Measurements from ENCODE around the gene MYDGF.
"Not testable (repeated sequence)": the region's sequence is repeated elsewhere in the genome, so short reads cannot be mapped to it uniquely, and the experiment has no call there.

The MYDGF gene

DNA sequence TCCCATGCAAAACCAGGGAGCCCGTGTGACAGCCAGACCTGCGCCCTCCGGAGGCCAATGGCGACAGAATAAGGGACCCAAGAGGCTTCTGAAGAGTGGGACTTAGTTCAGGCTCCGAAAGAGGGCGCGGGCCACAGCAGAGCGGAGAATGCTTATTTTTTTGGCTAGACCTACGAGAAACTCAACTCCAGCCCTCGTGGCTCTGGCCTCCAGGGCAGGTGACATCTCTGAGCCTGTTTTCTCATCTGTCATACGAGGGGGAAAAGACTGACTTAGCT is 30.5 kb upstream of the MYDGF start:
- no peak for DNase-seq

DNA sequence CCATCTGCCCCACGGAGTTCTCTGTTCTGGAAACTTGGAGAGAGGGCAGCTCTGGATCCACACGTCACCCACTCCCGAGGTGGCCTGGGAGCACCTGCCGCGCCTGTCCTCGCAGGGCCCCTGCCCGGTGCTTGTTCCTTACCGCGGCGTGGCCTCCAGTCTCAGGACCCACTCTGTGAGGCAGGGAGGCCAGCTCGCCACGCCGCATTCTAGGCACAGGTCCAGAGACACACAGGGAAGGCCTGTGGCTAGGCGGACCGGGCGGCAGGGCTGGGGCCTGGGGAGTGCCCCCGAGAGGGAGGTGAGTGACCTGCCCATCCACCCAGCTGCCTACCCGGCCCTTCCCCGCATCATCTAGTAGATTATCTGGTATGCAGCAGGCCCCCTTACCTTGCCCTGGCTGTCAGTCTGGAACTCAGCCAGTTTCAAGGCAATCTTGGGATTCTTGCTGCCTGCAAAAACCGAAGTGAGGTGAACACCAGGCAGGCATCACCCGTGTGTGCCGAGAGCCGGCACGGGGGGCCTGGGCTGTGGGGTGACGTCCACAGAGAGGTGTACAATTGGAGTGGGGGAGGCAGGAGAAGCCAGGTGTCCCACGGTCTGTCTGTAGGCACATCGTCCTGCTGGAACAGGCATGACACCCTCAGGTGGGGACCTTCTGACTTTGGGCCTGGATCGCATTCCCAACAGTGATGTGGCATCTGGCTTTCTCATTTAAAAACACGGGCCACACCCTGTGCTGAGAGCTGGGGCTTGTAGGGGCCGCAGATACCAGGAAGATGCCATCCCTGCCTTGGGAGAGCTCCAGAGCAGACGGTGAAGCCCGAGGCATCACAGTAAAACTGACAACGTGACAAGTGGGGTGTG is 29.9 kb upstream of the MYDGF start:
- DNase-seq: no peak

DNA sequence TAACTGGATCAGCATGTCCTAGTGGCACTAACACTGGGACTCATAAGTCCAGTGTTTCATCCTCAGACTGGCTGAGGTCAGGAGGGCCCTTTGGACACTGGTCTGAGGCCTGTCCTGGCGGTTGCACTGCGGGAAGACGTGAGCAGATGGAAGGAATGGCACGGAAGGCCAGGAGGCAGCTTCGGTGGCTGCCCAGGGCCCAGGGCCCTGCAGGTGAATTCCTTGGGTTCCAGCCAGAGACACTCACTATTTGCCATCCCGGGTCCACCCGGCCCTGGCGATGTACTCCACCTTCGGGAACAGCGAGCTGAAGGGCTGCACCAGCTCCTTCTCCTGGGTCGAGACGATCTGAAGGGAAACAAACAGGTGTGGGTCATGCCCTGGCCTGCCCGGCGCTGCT is 27.2 kb upstream of the MYDGF start:
- DNase-seq: no peak

DNA sequence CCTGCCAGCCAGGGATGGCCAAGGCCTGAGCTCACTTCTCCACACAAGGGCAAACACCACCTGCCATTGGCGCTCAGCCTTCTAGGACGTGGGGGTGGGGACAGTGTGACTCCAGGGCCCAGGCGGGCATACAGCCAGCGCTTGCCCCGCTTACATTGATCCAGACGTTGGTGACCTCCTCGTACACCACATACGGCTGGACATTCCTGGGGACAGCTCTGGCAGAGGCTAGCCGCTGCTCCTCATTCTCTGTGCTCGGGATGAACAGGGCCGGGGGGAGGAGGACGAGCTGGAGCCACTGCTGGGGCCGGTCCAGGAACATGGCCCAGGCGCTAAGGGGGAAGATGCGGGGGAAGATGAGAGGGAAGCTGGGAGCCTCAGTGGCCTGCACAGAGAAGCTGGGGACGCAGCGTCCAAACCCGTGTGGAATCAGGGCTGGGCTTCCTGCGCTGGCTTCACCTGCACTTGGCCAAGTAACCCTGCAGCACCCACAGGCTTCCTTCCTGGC is 25.1 kb upstream of the MYDGF start:
- DNase-seq: peak in 12 of 56 donors; percentile 11 to 50 (median 25)

DNA sequence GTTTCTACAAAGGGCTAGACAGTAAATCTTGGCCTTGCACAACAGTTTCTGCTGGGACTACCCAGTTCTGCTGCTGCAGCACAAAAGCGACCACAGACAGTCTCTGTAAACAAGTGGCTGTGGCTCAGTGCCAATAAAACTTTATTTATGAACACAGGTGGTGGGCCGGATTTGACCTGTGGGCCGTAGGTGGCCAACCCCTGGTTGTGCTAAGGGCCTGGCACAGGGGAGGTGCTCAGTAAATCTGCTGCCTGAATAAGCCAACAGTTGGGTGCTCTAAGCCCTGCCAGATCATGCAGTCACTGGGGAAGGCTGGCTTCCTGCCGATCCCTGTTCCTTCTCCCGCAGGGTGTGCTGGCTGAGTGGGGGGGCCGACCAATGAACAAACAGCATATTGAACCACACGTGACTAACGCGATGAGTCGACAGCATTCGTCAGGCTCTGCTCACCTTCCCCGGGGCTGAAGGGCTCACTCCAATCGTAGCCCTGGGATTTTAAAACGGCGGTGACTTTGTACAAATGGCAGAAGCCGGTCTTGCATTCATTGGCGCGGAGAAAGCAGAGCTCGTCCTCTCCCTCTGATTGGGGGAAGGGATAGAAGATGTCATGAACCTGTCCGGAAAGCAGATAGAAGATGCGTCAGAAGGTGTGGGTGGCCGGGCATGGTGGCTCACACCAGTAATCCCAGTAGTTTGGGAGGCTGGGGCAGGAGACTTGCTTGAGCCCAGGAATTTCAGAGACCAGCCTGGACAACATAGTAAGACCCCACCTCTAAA is 24.3 kb upstream of the MYDGF start:
- DNase-seq: peak in 44 of 56 donors; percentile 10 to 77 (median 46)

DNA sequence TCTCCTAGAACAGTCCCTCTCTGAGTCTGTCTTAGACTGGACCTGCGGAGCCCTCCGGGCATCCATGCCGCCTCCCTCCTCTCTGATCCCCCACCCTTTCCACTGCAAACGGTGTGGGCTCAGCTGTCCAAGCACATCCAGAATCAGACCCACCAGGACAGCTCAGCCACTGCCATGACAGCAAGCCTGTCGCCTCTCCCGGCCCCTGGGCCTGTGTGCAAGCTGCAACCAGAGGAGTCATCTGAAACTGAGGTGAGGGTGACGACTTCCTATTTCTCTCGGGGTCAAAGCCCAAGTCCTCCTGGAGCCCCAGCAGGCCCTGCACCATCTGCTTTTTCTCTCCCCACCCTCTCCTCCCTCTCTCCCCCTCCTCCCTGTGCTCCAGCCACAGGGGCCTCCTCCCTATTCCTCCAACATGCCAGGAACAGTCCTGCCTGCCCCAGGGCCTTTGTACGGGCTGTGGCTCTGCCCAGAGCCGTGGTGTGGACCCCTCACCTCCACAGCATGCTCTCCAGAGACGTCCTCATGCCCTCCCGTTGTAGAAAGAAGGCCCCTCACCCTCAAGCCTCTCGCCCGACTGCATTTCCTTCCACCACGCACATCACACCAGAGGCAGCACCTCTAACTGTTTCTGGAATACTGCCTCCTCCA is 23.5 kb upstream of the MYDGF start:
- no peak for DNase-seq

DNA sequence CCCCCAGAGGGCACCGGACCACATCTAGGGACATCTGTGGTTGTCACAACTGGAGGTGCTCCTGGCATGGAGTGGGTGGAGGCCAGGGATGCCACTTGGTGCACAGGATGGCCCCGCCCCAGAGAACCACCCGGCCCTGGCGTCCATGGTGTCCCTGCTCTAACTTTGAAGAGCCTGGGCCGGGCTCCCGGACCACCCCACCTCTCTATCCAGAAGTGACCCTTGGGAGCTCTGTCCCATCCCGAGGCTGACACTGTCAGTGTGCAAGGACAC is 22.9 kb upstream of the MYDGF start:
- no peak for DNase-seq

DNA sequence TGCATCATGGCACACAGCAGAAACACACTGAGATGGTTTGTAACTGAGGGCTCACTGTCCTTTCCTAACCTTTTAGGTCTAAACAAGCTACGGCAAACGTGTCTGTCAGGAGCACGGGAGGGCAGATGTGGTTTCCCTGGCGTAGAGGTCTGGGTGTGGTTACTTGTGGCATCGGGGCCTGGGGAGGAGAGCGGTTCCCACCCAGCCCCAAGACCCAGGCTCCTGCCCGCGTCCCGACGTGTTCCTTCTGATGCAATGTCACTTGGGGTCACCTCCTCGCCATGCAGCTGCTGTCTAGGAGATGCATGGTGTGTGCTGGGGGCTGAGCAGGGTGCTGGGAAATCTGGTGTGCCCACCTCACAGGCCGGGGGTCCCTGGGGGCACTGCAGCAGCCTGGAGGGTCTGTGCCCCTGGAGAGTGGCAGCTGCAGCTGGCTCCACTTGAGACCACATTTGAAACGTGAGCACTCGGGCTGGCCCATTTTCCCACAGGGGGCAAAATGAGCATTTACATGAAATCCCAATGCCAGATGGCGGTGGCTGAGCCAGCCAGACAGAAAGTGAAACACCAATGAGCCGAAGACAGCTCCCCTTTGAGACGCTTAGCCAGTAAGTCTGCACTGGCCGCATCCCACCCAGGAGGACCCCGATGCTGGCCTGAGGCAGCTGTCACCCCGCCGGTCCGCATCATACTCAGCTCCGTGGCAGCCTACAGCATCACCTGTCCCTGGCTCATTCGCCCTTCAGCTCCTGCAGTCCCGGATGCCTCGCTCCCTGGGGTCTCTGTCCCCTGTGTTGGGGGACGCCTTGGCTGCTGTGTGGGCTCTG is 22.3 kb upstream of the MYDGF start:
- no peak for DNase-seq

DNA sequence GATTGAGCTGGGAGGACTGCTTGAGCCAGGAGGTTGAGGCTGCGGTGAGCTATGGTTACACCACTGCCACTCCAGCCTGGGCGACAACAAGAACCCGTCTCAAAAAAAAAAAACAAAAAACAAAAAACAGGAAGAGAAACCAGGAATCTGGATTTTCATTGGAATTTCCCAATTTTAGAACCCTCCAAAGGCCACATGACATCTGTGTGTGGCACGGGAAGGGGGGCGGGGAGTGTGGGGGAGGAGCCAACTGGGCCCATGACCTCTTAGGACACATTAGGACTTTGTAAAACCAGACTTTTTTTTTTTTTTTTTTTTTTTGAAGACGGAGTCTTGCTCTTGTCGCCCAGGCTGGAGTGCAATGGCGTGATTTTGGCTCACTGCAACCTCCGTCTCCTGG is 21.2 kb upstream of the MYDGF start:
- DNase-seq: no peak

DNA sequence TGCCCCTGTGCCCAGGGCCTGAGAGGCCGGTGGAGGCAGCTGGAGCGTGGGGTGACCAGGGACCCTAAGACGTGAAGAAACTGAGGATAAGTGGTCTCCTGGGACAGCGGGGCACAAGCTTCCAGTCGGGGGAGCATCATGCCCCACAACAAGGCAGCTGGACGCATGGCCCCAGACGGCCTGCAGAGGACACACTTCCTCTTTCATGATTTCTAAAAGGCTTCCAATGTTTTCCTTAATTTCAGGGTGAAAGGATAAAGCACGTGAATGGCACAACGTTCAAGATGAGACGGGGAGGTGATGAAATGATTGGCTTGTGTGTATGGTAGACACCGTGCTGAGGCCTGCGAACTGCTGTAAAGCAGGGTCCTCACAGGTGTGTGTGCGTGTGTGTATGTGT is 20.2 kb upstream of the MYDGF start:
- DNase-seq: no peak

DNA sequence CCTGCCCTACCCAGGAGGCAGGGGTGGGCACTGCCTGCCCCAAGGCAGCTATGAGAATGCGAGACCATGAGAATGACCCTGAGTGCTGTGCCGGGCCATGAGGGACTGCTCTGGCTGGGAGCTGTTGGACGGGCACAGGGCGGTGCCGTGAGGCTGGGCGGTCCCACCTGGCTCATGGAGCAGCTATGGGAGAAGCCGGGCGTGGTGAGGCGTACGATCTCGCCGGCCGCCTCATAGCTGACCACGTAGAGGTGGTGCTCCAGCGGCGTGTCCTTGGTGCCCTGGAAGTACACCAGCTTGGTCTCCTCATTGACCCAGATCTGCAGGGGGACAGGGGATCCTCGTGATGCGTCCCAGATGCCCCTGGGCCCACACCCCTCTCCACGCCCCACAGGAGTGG is 19.3 kb upstream of the MYDGF start:
- no peak for DNase-seq

DNA sequence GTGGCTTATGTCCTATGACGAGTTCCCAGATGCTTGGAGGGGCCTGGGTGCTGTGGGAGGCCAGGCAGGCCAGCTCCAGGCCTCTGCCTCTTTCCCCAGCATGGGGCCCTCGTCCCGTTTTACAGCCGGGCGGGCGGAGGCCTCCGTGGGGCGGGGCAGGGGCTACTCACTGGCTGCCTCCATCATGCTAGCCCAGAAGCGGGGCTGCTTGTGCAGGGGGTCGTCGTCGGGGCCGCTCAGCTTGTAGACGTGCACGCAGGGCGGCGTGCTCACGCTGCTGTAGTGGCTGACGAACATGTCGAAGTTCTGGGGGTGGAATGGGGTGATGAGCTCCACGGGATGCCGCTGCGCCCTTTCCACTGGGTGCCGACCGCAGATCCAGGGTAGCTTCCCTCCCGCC is 18.4 kb upstream of the MYDGF start:
- no peak for DNase-seq

DNA sequence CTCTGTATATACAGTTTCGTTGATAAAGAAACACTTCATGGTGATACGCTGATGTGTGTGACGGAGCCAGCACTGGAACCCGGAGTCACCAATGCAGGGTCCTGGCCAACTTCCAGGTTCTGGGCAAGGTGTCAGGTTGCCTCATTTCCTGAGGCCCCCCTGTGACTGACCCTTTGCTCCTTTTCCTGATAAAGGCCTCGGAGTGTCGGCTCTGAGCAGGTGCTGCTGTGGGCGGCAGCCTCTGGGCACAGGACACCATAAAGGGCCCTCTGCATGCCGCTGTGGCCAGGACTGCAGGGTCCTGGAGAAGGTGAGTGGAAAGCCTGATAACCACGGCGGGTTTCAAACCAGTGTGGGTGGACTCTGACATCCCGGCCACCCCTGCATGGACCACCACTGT is 17.3 kb upstream of the MYDGF start:
- no peak for DNase-seq

DNA sequence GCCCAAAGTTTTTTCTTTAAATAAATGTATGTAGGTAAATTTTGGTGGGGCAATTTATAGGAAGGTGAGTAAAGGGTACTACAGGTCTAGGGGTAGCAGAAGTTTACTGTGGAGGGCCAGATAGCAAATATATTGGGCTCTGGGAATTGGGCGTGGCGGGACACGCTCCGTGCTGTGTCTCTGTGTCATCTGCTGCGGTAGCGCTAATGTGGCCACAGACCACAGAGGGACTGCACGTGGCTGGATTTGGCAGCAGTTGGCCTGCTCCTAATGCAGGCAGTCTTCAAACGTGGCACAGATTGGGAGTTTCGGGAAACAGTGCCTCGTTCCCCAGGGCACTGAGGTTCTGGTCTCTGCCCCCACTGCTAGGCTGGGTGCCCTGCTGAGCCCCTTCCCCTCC is 16.6 kb upstream of the MYDGF start:
- no peak for DNase-seq

DNA sequence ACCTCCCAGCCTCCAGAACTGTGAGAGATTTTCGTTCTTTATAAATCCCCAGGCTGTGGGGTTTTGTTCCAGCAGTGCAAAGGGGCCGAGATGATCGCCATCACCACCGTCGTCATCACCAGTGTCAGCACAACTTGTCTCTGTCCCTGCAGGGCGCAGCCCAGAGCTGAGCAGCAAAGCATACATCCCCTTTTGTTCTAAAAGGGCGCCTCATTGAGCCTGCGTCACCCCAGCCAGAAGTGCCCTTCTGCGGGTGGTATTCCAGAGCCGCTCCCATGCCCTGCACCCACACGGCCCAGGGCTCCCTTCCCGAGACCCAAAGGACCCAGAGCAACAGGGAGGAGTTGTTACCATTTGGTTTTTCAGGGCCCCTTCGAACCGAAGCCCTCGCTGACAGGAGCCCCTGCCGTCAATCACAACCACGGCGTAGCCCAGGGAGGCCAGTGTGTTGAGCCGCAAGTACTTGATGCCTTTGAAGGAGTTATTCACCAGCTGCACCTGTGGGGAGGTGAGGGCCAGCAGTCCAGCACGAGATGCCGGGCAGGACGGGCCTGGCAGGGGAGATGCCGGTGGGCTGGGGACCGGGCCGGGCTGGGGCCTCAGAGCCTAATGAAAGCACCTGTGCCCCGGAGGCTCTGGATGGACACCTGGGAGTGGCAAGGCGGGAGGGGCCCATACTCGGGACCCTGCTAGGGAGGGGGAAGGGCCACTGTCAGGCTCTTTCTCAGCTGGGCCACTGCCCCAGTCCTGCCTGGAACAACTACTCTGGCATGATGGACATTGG is 14.4 kb upstream of the MYDGF start:
- peak in 10 of 56 donors; percentile 7 to 37 (median 14) for DNase-seq

DNA sequence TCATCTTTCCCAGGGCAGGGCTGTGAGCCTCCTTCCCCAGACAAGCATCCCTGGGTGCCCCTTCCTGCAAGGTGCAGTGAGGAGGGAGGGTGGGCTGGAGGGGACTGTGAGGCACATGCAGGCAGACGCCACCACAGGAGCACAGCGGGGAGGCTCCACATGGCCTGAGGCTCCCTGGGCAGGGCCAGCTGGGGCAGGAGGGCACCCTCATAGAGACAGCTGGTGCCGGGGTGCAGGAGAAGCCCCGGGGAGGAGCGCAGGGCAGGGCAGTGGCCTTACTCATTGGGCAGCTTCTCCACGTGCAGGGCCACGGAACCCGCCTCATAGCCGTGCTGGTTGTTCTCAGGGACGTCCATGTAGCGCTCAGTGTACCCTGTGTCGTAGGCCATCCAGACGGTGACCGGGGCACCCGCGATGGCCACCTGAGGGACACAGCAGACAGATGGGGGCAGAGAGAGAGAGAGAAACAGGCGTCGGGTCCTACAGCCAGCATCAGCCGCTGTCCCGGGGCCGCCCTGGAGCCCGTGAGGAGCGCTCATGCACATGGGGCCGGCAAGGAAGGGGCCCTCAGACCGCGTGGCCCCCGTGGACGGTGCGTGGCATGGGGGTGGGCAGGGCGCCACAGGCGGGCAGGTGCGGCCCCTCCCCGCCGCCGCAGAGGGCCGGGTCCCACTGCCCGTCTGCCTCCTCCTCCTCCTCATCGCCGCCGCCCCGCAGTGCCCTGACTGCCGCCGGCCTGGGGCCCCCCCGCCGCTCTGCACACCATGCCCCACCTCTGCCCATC is 12.5 kb upstream of the MYDGF start:
- DNase-seq: no peak

DNA sequence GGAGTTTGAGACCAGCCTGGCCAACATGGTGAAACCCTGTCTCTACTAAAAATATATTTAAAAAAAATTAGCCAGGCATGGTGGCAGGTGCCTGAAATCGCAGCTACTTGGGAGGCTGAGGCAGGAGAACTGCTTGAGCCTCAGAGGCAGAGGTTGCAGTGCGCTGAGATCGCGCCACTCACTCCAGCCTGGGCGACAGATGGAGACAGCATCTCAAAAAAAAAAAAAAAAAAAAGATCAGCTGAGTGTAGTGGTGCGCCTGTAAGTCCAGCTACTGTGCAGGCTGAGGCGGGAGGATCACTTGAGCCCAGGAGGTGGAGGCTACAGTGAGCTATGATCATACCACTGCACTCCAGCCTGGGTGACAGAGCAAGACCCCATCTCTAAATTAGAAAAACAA is 9.9 kb upstream of the MYDGF start:
- not testable (repeated sequence) for DNase-seq

DNA sequence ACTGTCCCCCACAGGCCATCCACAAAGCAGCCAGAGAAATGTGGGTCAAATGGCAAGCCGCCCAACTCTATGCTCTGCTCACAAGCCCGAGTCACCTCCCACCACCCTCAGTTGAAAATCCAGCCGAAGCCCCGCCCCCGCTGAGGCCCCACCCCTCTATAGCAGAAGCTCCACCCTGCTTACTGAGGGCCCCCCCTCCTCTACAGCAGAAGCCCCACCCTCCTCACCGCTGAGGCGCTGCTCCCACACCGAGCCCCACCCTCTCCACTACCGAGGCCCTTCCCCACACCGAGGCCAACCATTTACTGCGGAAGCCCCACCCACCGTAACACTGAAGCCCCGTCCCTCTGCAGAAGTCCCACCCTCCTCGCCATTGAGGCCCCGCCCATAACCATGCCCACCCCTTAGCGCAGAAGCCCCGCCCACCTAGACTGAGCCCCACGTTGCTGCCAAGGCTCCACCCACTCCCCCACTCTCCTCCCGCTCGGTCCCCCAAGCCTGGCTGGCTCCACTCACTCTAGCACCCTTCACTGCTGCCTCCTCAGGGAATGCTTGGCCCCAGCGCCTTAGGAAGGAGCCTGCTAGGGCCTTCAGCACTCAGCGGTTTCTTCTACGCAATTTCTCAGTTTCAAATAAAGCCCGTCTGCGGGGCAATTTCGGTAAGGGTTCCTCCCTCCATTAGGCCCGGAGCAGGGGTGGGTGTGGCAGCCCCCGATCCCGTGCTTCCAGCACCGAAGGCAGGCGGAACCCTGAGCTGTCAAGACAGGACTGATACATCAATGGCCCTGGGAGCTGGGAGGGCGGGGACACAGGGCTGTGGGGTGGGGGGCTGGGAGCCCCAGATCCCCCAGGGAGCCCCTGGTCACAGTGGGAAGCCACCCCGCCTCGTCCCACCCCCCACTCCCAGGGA is 9.0 kb upstream of the MYDGF start:
- DNase-seq: peak in 2 of 56 donors; percentile 23 to 65
